Thyroid gland (tissue), 4 donors: ENCODE results near the gene PIGX.

Source experiments
- CTCF ChIP-seq, 6 experiments: fragments of 200-600 bp in 3 of 6; fragments of 450-650 bp in 3 of 6; sonication (generic) in 3 of 6; IDR thresholded peaks; one replicate each; pipeline ENCODE4 v1.5.1; 2016 to 2019; ENCODE audit warnings: antibody characterized with exemption in 6 of 6, mild to moderate bottlenecking in 2 of 6, inconsistent platforms in 1 of 6, moderate library complexity in 1 of 6
- POLR2A ChIP-seq, 2 donors: fragments of 450-650 bp; IDR thresholded peaks; one replicate each; pipeline ENCODE4 v1.6.1; 2017; ENCODE audit warnings: antibody characterized with exemption in 2 of 2, mild to moderate bottlenecking in 2 of 2, moderate library complexity in 1 of 2

GRCh38 chr3:196782511-196782910 lies 70.3 kb downstream of the PIGX start:
- TF ChIP-seq CTCF (IDR thresholded peaks at IDR 0.05) (no peak), POLR2A (IDR thresholded peaks at IDR 0.05) (no peak)
